ENCODE data around the gene COPZ2.
A peak's percentile ranks its signal among the peaks of the same experiment; 100 is the strongest.

- no peak for TF ChIP-seq CTCF (IDR thresholded peaks at IDR 0.05)
- peak; percentile 39 to 55 for TF ChIP-seq POLR2A (IDR thresholded peaks at IDR 0.05)
Measured at GRCh38 chr17:48054238-48055185, 16.9 kb upstream of the COPZ2 start.
